ENCODE data around the gene UBE2L3. TPM values are rescaled to one million over a fixed set of nuclear protein-coding genes. Genes with fewer than 3 reads are reported as not detected.
"Not testable (repeated sequence)": the region's sequence is repeated elsewhere in the genome, so short reads cannot be mapped to it uniquely, and the experiment has no call there.

Gene UBE2L3
- total RNA-seq, 1 donor from 2014 or later, result 87.5 TPM

- DNase-seq (ENCODE audit: extremely low read depth, low read depth, low spot score), result no peak
These were observed 2.9 kb downstream of the UBE2L3 start for GRCh38 chr22:21570398-21570797.

GRCh38 chr22:21571679-21572078 lies 4.2 kb downstream of the UBE2L3 start:
- no peak for DNase-seq (ENCODE audit: extremely low read depth, low read depth, low spot score)

GRCh38 chr22:21573293-21573734 lies 5.8 kb downstream of the UBE2L3 start:
- no peak for DNase-seq (ENCODE audit: extremely low read depth, low read depth, low spot score)

DNA sequence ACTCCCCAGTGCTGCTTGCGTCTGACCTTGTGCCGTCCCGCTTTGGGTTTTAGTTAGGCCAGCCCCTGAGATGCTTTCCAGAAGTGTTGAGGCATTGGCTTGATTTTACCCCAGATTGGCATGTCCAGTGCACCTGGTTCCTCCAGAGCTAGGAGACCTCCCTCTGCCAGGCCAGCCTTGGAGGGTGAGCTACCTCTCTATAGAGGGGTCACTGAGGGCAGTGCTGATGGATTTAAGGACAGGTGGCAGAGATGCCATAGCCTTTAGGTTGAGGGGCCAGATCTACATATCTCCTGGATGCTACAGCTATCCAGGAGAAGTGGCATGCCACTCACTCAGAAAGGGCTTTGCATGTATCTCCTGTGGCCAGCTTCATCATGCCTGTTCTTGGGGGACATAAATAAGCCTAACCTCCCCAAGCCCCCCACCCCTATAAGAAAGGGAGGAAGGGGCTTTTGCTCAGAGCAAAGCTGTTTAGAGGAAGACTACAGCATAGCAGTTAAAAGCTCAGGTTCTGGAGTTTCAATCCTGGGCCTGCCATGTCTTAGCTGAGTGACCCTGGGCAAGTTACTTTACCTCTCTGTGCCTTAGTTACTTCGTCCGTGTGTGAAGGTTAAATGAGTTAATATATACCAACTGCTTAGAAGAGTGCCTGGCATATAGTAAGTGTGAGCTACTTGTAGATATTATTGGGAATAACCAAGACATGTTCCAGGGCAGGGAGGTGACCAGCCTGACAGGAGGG lies 6.4 kb downstream of the UBE2L3 start:
- DNase-seq (ENCODE audit: extremely low read depth, low read depth, low spot score), result no peak

DNA sequence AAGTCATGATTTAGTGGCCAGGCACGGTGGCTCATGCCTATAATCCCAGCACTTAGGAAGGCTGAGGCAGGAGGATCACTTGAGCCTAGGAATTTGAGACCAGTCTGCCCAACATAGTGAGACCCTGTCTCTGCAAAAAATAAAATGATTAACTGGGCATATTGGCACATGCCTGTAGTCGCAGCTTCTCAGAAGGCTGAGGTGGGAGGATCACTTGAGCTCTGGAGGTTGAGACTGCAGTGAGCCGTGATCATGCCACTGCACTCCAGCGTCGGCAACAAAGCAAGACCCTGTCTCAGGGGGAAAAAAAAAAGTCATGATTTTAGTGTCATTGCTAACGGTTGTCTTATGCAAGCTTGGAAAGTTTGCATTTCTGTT lies 11.9 kb downstream of the UBE2L3 start:
- DNase-seq (ENCODE audit: extremely low read depth, low read depth, low spot score), result no peak

GRCh38 chr22:21580623-21581007 lies 13.1 kb downstream of the UBE2L3 start:
- not testable (repeated sequence) for DNase-seq (ENCODE audit: extremely low read depth, low read depth, low spot score)

DNA sequence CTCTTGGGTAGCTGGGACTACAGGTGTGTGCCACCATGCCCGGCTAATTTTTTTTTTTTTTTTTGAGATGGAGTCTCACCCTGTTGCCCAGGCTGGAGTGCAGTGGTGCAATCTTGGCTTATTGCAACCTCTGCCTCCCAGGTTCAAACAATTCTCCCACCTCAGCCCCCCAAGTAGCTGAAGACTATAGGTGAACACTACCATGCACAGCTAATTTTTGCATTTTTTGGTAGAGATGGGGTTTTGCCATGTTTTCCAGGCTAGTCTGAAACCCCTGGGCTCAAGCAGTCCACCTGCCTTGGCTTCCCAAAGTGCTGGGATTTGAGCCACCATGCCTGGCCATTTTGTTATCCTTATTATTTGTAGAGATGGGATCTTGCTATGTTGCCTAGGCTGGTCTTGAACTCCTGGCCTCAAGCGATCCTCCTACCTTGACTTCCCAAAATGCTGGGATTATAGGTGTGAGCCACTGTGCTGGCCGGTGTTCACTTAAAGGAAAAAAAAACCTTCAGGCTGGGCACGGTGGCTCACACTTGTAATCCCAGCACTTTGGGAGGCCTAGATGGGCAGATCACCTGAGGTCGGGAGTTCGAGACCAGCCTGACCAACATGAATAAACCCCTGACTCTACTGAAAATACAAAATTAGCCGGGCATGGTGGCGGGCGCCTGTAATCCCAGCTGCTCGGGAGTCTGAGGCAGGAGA lies 13.6 kb downstream of the UBE2L3 start:
- DNase-seq (ENCODE audit: extremely low read depth, low read depth, low spot score), result not testable (repeated sequence)

DNA sequence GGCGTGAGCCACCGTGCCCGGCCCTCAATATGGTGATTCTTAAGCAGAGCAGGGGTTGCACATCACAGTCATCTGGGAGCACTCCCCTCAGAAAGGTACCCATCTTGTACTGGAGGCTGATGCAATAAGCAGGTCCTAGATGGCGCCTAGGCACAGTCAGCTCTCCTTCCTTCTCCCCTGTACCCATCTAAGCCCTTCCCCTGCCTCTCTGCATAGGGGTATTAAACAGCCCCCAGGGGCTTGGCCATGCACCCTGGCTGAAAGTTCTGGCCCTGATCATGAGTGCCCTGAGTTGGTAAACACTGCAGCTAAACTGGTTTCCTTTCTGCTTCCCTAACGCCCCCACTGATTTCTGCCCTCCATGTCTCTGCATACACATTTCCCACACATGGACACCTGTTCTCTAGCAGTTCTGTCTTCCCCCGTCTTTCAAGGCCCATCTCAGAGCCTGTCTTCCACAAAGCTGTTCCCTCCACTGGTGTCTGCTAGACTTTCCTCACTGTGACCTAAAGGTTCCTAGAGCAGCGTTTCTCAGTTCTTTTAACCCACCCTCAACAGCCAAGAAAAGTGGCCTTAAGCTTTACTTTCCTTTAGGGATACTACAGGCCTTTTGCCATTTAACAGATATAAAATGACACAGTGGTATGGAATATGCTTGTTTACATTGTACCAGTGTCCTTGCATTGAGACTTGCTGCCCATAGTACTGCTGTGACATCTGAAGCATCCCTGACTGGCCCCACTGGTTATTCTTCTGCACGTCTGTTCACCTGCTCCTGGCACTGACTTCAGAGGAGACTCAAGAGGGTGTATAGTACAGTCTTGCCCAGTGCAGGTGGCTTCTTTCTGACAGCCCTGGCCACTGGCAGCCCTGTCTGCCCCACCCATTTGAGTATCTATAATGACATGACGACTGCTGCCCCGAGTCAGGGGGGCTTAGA lies 15.6 kb downstream of the UBE2L3 start:
- DNase-seq (ENCODE audit: extremely low read depth, low read depth, low spot score), result no peak

DNA sequence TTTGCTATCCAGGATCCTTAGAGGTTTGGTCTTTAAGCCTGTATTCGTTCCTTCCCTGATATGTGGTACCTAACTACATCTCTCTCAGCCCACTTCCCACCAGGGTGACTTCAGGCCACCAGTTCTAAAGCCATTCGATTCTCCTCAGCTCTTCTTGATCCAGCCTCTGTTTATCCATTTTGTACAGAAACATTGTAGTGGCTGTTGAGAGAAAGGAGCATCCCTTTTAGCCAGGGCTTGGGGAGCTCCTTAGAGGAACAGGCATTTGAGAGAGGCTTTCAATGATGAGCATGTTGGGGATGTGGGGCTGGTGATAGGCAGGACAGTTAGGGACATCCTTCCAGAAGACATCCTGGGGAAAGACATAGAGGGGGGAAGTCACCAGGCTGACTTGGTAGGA lies 17.9 kb downstream of the UBE2L3 start:
- no peak for DNase-seq (ENCODE audit: extremely low read depth, low read depth, low spot score)

- no peak for DNase-seq (ENCODE audit: extremely low read depth, low read depth, low spot score)
These were observed 20.5 kb downstream of the UBE2L3 start for GRCh38 chr22:21587803-21588611.

GRCh38 chr22:21589396-21589795 lies 21.9 kb downstream of the UBE2L3 start:
- DNase-seq (ENCODE audit: extremely low read depth, low read depth, low spot score), result no peak

DNA sequence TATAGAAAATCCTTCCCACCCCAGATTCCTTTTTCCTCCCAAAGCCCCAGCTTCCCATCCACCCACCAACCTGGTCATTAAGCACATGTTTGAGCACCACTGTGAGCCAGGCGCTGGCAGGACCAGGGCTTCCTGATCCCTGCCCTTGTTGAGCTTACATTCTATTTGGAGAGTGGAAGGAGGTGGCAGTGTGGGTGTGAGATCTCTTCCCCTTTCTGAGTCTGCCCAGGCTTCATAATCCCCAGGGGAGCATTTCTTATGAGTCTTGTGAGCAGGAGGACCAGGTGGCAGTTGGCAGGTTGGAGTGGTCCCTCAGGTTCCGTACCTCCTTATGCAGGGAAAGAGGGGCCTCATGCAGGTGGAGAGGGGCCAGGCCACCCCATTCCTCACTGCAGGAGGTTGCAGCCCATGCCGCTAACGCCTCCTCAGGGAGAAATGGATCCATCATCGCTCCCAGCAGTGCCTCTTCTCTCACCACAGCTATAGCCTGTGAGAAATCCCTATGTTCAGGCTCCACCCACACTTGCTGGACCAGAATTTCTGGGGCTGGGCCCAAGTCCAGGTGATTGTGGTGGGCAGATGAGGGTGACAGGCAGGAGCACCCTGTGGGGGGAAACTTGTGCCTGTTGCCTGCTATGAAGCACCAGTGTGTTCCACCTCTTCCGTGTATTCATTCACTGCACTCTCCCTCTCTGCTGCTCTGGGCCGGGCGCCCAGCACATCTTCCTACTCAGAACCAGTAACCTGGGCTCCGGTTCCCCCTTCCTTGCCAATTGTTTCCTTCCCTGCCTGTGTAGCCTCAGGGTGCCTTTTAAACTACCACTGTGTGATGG lies 23.5 kb downstream of the UBE2L3 start:
- DNase-seq (ENCODE audit: extremely low read depth, low read depth, low spot score), result no peak

GRCh38 chr22:21591695-21592094 lies 24.2 kb downstream of the UBE2L3 start:
- DNase-seq (ENCODE audit: extremely low read depth, low read depth, low spot score), result no peak

GRCh38 chr22:21592422-21592821 lies 24.9 kb downstream of the UBE2L3 start:
- DNase-seq (ENCODE audit: extremely low read depth, low read depth, low spot score), result no peak

GRCh38 chr22:21593406-21594232 lies 26.1 kb downstream of the UBE2L3 start:
- no peak for DNase-seq (ENCODE audit: extremely low read depth, low read depth, low spot score)

DNA sequence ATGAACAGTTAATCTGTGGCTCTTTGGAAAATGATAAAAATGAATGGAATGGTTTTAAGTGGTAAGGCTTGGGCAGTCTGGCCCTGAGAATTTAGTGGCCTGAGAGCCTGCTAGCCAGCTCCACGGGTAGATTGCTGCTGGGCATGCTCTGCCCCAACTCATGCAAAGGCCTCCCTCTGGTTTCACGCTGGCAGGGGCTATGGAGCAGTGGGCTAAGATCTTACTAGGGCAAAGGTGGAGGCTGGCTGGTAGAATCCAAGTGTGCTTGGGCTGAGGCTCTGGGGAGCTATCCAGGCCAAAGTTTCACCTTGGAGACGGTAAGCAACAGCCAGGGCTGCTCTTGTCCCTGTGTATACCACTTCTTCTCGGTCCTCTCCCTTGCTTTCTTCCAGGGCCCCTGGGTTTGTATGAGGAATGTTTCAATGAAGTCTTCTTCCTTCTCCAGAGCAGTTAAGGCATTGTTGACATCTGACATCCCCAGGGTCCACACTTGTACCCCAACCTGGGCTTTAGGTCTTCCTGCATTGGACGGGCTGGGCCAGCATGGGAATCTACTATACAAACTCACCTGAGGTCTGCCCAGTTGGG lies 27.4 kb downstream of the UBE2L3 start:
- no peak for DNase-seq (ENCODE audit: extremely low read depth, low read depth, low spot score)

GRCh38 chr22:21596356-21597135 lies 29.0 kb downstream of the UBE2L3 start:
- not testable (repeated sequence) for DNase-seq (ENCODE audit: extremely low read depth, low read depth, low spot score)

All from glomerular endothelial cell (primary cell).